A172 (cell line): ENCODE data around the gene DPEP1. TPM values are rescaled to one million over a fixed set of nuclear protein-coding genes. Genes with fewer than 3 reads are reported as not detected.
"Not testable (repeated sequence)": the region's sequence is repeated elsewhere in the genome, so short reads cannot be mapped to it uniquely, and the experiment has no call there.

ENCODE experiments used
- DNase-seq: peaks from one replicate; pipeline ENCODE4 v3.0.0-alpha.2; 2015; ENCODE audit warnings: low spot score
- total RNA-seq: library from RNA; depleted of rRNA; stranded (reverse); fragments of >200 nt; shearing (Covaris generic); gene quantifications from 2 replicates; pipeline ENCODE4 v1.2.3, GENCODE V29; 2014; rRNA removed

Gene DPEP1
- 0.43 and 1.2 TPM in 2 replicates for total RNA-seq

DNA sequence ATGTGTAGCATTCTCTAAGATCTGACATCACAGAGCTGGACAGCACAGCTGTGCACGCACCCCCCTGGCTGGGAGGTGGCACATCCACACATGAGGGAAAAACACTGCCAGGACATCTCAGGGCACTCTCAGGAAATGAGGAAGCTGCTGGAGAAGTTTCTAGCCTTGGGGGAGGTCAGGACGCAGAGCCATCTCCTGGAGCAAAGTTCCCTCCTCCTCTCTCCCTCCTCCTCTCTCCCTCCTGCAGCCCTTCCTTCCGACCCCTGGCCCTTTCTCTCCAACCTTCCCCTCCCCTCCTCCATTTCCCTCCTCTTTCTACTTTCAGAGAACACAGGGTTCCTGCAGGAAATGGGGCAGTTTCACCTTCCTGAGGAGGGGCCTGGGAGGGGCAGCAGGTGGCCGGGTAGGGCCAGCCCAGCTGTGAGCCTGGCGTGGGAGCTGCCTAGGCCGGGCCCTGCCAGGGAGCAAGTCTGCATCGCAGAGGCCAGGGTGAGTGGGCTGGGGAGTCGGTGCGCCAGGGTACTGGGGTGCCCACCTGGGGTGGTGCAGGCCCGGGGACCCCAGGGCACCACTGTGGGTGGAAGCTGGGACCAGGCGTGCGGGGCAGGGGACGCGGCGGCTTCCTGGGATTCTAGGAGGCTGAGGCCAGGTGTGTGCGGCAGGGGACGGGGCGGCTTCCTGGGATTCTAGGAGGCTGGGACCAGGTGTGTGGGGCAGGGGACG is at the start of gene DPEP1:
TSS of gene DPEP1 (plus strand) at position 412 of the 723 bp plus-strand sequence. CDS start 16,769 bp downstream, outside the sequence.
- DNase-seq, result no peak

DNA sequence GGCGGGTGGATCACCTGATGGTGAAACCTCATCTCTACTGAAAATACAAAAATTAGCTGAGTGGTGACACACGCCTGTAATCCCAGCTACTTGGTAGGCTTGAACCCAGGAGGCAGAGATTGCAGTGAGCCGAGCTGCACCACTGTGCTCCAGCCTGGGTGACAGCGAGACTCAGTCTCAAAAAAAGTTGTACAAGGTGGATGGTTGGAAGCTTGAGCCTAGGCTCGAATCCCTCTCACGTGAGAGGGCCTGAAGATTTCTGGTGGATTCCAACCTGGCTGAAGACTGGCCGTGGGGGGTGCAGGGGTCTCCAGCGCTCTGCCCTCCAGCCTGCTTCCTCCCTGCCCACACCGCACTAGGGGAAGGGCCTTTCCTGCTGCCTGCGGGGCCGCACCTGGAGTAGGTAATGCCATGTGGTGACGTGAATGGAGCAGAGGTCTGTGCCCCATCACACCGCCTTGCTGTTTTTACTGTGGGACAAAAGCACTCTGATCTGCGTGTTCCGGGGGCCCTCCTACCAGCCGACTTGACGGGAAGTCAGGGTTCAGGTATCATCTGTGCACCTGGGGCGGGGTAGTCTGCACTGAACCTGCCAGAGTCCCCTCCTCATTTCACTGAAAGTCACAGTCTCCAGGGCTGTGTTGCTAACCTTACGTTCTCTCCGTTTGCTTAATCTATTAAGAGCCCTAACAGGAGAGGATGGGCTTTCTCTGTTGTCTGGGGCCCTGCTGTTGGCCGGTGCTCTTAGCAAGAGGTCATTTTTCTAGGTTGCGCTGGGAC is 48.8 kb upstream of the DPEP1 start:
- no peak for DNase-seq

DNA sequence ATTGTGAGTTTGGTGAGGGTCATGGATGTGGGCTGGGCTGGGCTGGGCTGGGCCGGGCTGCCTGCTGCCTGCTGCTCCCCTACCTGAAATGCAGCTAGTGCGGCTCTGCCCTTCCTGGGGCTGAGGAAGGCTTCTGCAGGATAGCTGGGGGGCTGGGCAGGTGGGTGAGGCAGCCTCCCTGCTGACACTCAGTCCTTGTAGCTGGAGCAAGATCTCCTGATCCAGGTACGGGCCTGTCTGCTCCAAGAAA is 48.3 kb upstream of the DPEP1 start:
- DNase-seq, result no peak

DNA sequence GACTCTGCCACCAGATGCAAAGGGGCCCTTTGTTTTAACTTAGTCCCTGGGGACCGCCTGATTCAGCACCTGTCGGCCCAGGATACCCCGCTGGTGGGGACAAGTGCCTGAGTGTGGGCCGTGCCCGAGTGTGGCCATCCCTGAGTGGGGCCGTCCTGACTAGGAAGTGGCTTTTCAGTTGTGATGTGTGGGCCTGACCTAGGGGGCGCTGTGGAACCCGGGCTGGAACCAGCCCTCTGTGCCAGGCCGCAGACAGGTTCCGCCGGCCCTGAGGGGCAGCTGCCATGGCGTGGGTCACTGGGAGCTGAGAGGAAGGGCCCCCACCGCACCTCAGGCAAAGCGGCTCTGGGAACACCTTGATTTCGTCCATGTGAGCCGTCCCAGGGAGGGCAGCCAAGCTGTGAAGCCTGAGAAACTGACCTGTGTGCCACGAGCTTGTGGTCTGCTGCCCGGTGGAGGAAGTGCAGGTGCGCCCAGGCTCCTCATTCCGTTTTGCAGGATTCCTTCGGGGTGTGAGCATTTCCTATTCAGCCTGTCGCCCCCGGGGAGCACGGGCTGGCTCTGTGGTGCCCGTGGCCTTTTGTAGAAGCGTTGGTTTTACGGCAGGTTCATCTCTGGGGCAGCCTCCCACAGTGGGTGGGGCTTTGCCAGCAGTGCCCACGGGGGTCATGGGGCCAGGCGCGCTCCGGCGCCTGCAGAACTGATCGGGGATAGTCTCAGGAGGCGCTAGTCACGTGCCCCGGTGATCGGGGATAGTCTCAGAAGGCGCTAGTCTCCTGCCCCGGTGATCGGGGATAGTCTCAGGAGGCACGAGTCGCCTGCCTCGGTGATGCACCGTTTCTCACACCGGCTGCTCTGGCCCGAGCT is 47.7 kb upstream of the DPEP1 start:
- DNase-seq, result no peak

DNA sequence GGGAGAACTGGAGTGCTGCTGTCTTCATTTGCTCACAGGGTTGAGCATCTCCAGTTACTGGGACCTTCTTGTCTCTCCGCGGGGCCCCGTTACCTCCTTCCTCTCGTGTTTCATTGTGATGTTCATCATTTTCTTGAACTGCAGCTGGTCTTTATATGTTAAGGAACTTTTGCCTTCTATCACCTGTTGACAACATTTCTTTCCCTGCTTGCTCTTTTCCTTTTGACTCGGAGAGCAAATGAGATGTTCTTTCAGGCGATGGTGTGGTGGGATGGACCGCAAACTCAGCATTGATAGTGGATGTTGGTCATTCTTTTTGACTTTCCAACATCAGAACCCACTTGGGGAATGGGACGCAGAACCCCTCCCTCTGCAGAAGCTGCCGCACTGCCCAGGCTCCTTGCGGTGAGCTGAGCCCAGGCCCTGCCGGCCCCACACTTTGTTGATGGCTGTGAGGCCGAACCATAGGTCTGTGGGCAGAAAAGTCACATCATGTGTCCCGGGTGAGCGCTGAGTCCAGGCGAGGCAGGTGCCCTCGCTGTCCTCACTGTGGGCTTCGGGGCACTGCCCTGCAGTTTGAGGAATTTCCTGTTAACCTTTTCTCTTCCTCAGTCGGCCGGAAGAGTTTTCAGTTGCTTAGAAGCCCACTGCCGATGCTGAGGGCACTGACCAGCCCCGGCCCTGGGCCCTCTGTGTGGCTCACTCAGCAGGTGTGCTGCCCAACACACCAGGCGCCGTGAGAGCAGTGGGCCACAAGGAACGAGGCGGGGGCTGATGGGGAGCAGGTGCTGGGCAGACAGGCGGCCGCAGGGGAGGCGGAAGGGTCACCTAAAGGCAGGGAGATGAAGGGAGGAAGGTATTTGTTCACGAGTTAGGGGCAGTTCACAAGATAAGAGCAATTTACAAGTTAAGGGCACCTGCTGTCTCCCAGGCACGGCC is 45.5 kb upstream of the DPEP1 start:
- no peak for DNase-seq

DNA sequence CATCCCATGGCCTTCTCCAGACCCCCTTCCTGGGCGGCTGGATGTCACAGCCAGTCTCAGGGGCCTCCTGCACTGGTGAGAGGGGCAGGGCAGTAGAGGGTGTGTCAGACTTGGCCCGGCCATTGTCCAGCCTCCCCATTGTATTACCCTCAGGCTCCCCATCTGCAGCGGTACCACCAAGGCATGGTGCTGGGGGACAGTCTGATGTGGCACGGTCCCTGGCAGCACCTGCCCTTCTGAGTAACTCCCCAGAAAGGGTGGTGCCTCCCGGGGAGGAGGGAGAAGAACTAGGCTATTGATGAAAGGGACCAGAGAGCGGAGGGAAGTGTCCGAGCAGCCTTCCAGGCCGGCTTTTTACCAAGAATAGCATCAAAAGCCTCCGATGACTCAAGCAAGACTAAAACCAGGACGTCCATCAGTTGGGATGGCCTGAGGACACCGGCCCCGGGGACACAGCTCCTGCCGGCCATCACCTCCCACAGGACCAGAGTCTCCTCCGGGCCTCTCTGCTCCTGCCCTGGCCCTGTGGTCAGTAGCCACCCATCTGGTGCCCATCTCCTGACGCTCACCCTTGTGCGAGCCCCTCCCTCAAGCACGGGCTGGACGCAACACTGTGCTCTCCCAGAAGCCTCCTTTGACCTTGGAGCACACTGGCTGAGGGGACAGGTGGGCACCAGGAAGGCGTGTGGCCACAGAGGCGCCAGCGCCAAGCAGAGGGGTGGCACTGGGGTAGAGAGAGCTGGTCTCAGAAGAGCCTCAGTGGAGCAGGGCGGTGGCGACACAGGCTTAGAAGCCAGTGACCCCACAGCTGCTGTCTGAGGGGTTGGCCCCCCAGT is 43.7 kb upstream of the DPEP1 start:
- peak; percentile 37 for DNase-seq

DNA sequence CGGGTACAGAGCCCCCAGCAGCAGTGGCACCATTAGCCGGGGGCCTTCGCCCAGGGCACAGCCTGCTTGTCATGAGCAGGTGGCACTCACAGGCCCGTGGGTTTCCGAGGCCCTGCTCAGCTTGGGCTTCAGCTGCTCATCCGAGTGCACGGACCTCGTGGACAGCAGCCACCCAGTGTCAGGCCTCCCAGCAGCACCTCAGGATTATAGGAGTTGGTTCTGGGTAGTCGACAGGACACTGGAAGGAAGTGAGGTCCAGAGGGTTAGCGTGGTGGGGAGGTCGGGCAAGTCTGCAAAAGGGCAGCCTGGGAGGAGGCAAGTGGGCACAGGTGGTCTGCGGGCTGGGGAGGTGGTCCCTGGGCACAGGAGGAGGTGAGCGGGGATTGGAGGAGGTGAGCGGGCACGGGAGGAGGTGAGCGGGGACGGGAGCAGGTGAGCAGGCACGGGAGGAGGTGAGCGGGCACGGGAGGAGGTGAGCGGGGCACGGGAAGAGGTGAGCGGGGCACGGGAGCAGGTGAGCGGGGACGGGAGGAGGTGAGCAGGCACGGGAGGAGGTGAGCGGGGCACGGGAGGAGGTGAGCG is 43.0 kb upstream of the DPEP1 start:
- DNase-seq, result no peak

DNA sequence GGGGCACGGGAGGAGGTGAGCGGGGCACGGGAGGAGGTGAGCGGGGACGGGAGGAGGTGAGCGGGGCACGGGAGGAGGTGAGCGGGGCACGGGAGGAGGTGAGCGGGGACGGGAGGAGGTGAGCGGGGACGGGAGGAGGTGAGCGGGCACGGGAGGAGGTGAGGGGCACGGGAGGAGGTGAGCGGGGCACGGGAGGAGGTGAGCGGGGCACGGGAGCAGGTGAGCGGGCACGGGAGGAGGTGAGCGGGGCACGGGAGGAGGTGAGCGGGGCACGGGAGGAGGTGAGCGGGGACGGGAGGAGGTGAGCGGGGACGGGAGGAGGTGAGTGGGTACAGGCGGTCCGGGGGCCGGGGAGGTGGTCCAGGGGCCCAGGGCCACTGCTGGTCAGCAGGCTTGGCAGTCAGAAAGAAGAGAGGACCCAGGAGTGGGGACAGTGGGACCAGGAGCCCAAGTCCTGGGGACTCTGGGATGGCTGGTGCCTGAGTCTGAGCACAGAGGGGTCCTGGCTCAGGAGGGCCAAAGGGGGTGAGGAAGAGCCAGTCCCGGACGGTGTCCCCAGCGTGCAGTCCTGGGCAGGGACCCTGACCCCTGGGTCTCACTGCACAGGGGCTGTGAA is 42.4 kb upstream of the DPEP1 start:
- DNase-seq, result not testable (repeated sequence)

DNA sequence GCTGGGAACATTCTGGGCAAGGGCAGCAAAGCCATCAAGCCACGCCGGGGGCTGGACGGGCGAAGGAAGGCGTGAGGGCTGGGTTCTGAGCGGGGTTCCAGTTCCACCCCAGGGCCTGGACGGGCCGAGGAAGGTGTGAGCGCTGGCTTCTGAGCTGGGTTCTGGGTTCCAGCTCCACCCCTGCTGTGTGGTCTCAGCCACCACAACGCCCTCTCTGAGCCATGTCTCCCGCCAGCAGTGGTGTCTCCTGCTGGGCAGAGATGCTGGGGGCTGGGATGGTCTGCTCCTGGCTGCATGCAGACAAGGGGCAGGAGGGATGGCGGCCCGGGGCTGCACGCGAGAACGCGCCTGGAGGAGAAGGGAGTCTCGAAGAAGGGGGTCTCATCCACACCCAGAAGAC is 41.8 kb upstream of the DPEP1 start:
- no peak for DNase-seq

DNA sequence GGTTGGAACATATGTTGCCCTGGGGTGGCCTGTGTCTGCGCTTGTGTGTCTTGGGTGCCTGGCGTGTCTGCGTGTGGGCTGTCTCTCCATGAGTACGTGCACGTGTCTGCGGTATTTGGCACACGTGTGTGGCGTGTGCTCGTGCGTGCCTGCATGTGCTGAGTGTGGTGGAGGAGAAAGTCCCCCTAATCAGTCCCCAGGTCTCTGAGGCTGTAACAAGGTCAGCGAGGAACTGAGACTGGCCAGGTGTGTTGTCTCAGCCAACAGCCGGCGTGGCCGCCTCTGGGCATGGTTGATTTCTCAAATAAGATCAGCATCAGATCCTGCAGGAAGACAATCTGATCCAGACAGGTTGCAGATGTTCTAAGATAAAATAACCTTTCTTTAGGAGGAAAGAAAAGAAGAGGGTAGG is 41.4 kb upstream of the DPEP1 start:
- DNase-seq, result no peak

DNA sequence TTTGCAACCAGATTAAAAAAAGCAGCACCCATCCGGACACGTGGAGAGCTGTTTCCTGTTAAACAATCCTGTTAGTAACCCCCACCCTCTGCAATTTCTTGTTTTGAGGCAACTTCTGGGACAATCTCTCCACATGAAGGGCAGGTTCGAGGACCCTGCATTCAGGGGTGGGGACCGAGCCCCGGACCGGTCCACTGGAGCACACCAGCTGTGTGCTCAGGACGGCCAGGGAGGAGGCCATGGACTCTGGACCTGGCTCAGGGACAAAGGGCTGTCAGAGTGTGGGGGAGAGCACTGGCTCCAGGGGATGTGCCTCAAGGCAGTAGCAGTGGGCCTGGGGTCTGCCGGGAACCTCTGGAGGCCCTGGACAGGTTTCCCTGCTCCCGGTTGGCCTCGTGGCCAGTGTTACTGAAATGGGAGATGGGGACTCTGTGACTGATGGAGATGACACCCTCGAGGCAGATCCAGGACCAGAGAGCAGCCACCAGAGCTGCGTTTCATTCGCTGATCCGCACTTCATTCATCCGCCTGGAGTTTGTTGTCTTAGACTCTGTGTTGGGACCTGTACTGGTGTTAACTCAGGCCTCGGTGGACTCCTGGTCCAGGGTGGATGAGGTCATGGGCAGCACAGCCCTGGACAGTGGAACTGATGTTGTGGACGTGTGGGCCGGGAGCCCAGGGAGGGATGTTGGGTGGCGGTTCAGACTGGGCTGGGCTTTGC is 40.8 kb upstream of the DPEP1 start:
- no peak for DNase-seq

DNA sequence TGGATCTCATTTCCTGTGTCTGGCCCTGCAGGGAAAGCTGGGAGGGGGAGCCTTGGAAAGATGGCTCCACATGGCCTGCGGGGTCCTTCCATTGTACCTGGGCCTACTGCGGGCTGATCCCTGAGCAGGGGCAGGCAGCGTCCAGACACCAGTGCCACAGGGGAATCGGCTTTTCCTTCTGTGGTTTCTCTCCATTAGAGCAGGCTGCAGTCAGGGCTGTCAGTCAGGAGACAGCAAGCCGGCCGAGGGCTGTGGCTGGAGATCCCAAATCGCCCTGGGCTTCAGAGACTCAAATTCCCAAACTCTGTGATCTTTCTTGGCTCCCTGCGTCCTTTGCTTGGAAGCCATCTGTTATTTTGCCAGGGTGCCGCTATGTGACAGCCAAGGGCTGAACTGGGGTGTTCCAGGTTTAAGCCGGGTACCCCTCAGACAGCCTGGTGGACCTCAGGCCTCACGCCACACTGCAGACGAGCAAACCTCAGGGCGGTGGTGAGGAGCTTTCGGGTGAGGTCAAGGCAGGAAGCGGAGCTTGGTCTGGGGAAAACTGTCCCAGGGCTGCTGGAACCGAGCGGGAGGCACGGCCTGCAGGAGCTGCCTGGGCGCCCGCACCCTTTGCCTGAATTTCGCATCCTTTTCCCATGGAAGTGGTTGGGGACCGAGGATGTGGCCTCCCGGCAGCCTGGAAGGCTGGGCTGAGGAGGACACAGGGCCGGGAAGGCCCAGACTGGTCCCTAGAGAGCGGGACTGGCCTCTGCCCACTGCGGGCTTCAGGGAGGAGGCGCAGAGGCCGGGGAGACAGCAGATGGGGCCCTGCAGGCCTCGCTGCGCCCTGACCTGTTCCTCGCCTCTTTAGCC is 39.4 kb upstream of the DPEP1 start:
- DNase-seq, result no peak

DNA sequence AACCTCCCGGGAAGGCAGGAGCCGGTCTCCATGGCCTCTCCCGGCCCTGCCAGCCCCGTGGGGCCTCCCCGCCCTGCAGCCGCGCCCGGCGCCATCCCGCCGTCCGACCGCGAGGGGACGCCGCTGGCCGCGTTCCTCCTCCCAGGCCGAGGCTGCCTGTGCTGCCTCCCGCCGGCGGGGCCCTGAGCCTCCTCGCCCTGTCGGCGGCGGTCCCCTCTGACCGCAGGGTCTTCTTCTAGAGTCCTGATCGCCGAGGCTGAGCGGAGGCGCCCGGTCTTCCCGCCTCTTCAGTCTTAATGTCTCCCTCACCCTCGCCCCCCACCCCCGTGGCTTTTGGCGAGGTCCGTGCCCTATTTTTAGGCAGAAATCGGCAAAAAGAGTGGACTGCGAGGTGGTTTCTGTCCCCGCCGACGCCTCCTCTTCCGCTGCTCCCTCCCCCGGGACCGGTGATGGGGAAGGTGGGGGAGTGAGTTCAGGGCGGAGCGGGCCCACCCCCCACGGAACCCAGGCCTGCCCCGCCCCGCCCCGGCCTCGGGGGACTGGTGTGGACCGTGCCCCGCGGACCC is 38.7 kb upstream of the DPEP1 start:
- no peak for DNase-seq

DNA sequence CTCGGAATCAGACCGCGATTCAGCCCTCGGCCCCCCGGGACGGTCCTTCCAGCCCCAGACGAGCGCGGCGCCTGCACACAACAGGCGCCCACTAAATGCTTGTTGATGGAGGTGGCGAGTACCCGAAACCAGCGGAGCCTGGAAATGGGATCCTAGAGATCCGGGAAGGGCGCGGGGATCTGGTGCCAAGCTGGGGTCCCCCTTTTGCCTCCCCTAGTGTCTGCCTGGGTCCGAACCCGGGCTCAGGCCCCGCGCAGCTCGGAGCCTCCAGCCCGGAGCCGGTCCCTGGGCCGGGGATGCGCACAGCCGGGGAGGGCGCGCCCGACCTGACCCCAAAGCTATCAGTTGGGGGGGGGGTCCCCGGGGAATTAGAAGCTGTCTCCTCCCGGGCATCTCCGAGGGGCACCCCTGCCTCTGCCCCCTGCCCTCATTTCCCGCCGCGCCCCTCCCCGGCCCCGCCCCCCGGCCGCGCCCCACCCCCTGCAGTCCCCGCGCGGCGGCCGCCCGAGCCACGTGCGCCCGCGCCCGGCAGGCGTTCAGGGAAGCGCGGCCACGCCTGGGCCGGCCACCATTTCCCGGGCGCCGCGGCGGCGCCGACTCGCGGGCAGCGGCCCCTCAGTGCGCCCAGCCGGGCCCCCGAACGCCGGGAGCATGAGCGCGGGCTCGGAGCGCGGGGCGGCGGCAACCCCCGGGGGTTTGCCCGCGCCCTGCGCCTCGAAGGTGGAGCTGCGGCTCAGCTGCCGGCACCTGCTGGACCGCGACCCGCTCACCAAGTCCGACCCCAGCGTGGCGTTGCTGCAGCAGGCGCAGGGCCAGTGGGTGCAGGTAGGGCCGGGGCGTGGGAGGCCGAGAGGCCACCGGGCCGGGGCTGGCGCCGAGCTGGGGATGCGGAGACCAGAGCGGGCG is 37.9 kb upstream of the DPEP1 start, which contains the start of gene CPNE7:
TSS of gene CPNE7 (plus strand) at position 512 of the 906 bp plus-strand sequence. CDS start at position 652, 140 bp downstream.
- DNase-seq, result no peak

DNA sequence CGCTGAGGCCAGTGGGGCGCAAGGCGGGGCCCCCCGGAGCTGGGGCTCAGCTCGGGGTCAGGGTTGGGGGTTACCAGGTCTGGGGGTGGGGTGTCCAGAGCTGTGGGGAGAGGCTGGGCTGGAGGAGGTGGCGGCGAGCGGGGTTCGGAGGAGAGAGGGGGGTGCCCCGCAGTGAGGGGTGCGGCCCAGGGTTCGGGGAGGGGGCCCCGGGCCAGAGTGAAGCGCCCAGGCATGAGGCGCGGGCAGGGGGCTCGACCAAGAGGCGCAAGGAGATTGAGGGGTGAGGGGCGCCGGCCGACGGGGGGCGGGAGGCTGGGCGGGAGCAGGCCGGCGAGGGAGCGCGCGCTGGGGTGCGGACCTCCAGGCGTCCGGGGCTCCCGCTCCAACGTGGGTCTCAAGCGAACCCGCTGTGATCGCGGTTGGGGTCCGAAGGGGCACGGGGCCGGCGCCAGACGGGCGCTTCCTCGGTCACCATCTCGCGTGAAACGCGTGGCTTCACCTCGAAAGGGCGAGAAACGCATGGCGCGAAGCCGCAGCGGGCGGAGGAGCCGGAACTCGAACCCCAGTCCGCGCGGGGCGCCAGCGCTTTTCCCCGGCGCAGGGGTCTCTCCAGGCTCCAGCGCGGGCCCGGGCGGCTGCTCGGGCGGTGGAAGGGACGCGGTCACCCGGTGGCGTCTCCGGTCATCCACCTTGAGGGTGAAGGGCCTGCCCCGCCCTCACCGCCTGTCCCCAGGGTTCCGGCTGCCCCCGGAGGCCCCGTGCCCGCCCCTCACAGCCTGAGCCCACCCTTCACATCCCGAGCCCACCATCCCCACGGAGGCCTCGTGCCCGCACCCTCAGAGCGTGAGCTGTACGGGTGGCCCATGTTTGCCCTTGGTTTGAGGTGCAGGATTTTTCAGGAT is 37.0 kb upstream of the DPEP1 start:
- no peak for DNase-seq
